Measurements from ENCODE around the gene BCAR3. TPM values are rescaled to one million over a fixed set of nuclear protein-coding genes. Genes with fewer than 3 reads are reported as not detected.

Gene BCAR3
- total RNA-seq, 1 experiment from 2014 or later, result 15.6 TPM

DNA sequence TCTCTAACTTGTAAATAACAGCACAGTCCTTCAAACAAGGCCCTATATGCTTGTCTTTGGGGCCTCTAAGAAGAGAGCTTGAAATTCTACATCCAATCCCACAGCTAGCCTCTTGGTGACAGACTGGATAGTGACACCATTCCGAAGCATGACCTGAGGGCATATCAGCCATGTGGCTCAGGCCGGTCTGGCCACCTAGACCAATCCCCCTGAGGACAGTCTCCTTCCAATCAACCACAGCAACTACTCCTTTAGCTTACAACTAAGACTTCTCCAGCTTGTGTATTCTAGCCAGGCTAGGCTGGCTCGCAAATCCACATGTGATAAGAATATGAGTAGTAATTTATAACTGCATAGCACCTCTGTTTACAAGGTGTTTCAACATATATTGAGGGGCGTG, 14.0 kb downstream of the BCAR3 start:
- Mint-ChIP-seq H3K36me3 (ENCODE audit: insufficient read depth, unreplicated experiment) (peaks cover 5% of the 10 kb centered on the region), H3K27me3 (ENCODE audit: unreplicated experiment) (no peaks in the 10 kb centered on the region), H3K9me3 (ENCODE audit: low read depth, unreplicated experiment) (no peaks in the 10 kb centered on the region), H3K27ac (ENCODE audit: unreplicated experiment) (no peak overlapping the region), H3K4me1 (ENCODE audit: low read depth, unreplicated experiment) (peaks cover 55% of the 10 kb centered on the region), H3K4me3 (ENCODE audit: low read depth, unreplicated experiment) (no peak overlapping the region)
- DNase-seq, result no peak
- TF ChIP-seq, protein P1, sequence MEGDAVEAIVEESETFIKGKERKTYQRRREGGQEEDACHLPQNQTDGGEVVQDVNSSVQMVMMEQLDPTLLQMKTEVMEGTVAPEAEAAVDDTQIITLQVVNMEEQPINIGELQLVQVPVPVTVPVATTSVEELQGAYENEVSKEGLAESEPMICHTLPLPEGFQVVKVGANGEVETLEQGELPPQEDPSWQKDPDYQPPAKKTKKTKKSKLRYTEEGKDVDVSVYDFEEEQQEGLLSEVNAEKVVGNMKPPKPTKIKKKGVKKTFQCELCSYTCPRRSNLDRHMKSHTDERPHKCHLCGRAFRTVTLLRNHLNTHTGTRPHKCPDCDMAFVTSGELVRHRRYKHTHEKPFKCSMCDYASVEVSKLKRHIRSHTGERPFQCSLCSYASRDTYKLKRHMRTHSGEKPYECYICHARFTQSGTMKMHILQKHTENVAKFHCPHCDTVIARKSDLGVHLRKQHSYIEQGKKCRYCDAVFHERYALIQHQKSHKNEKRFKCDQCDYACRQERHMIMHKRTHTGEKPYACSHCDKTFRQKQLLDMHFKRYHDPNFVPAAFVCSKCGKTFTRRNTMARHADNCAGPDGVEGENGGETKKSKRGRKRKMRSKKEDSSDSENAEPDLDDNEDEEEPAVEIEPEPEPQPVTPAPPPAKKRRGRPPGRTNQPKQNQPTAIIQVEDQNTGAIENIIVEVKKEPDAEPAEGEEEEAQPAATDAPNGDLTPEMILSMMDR (IDR thresholded peaks at IDR 0.05; ENCODE audit: unreplicated experiment), result no peak
- CTCF ChIA-PET, result no interaction called here
- intact Hi-C loops (cut with micrococcal nuclease; ENCODE audit: unreplicated experiment), result no loop called here
- no TSS peak for BruUV-seq (replicated peaks)

DNA sequence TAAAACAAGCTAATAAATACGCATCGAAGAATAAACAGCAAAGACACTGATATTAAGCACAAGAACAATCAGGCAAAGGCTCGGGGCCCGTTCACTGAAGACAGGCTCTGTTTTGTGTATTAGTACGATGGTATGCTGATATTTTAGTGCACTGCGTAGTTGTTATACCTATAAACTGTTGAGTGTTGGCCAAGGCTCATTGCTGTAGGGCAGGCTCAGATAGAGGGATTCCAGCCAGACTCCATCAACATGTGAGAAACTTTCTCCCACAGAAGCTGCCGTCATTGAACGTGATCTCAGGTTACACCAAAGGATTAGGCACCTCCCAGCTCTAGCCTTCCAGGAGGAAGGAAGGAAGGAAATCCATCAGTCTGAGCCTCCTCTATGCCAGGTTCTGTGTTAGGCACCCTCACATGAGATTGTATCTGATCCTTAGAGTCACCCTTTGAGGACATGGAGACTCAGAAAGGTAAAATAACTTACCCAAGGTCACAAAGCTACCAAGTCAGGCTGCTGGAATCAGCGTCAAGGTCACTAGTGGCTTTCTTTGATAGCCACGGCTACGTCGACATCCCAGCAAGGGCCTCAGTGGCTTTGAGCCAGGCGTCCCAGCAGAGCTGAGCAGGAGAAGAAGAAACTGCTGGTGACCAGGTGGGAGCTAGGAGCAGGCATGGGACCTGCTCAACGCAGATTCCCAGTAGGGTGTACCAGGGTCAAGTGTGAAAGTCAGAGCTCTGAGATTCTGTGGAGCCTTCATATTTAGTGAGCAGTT, 14.8 kb downstream of the BCAR3 start:
- intact Hi-C loops (cut with micrococcal nuclease; ENCODE audit: unreplicated experiment), result no loop called here
- DNase-seq, result no peak
- no peak overlapping the region for H3K27ac Mint-ChIP-seq (ENCODE audit: unreplicated experiment)

DNA sequence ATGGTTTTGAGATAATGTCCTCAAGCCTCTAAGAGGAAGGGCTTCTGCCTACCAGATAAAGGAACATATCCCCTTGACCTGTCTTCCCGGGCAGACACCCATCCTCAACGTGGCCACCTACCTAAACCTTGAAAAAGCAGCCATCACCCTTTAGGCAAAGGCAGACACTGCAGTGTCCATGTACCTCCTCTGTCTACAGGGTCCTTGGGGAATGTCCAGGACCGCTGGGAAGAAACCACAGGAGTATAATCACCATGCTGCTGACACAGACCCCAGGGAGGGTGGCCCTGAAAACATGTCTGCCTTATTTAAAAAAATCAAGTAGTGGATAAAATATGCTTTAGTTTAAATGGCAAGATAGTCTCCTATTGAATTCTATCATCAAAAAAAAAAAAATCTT, 16.6 kb downstream of the BCAR3 start:
- Mint-ChIP-seq H3K9me3 (ENCODE audit: low read depth, unreplicated experiment) (no peaks in the 10 kb centered on the region), H3K36me3 (ENCODE audit: insufficient read depth, unreplicated experiment) (peaks cover 9% of the 10 kb centered on the region), H3K4me3 (ENCODE audit: low read depth, unreplicated experiment) (no peak overlapping the region), H3K4me1 (ENCODE audit: low read depth, unreplicated experiment) (peaks cover 53% of the 10 kb centered on the region), H3K27me3 (ENCODE audit: unreplicated experiment) (no peaks in the 10 kb centered on the region), H3K27ac (ENCODE audit: unreplicated experiment) (peak overlapping the region; percentile 95)
- DNase-seq, result no peak
- intact Hi-C loops (cut with micrococcal nuclease; ENCODE audit: unreplicated experiment), result no loop called here
- TF ChIP-seq, protein P1 (IDR thresholded peaks at IDR 0.05; ENCODE audit: unreplicated experiment), result no peak
- CTCF ChIA-PET, result no interaction called here
- no TSS peak for BruUV-seq (replicated peaks)

More for the DNA sequence above, 14.8 kb downstream of the BCAR3 start:
- Mint-ChIP-seq H3K4me1 (ENCODE audit: low read depth, unreplicated experiment) (peaks cover 56% of the 10 kb centered on the region), H3K27me3 (ENCODE audit: unreplicated experiment) (no peaks in the 10 kb centered on the region), H3K9me3 (ENCODE audit: low read depth, unreplicated experiment) (no peaks in the 10 kb centered on the region), H3K36me3 (ENCODE audit: insufficient read depth, unreplicated experiment) (peaks cover 9% of the 10 kb centered on the region), H3K4me3 (ENCODE audit: low read depth, unreplicated experiment) (no peak overlapping the region)
- CTCF ChIA-PET, result no interaction called here
- TF ChIP-seq, protein P1 (IDR thresholded peaks at IDR 0.05; ENCODE audit: unreplicated experiment), result no peak
- BruUV-seq (replicated peaks), result no TSS peak

DNA sequence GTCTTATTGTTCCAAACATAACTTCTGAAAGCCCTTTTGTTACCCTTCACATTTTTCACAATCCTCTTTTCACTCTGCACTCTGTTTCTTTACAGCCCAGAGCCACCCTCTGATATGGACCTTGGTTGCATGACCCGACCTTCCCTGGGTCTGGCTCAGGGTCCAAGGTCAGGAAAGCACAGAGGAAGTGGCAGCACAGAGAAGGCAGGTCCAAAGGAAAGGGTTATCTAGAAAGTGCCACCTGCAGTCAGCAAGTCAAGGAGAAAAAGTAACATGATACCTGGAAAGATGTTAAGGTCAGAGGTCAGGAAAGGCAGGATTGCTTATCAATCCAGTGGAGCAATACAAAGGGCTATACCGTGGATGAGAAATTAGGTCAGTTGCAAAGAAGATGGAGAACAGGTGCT, 18.4 kb downstream of the BCAR3 start:
- peaks cover 44% of the 10 kb centered on the region for H3K4me1 Mint-ChIP-seq (ENCODE audit: low read depth, unreplicated experiment)
- no peaks in the 10 kb centered on the region for H3K27me3 Mint-ChIP-seq (ENCODE audit: unreplicated experiment)
- peak overlapping the region; percentile 53 for H3K4me3 Mint-ChIP-seq (ENCODE audit: low read depth, unreplicated experiment)
- no TSS peak for BruUV-seq (replicated peaks)
- no peak for DNase-seq
- H3K9me3 Mint-ChIP-seq (ENCODE audit: low read depth, unreplicated experiment), result no peaks in the 10 kb centered on the region
- peak overlapping the region; percentile 95 for H3K27ac Mint-ChIP-seq (ENCODE audit: unreplicated experiment)
- peaks cover 9% of the 10 kb centered on the region for H3K36me3 Mint-ChIP-seq (ENCODE audit: insufficient read depth, unreplicated experiment)
- intact Hi-C loops (cut with micrococcal nuclease; ENCODE audit: unreplicated experiment), result loop anchor here (1.0 kb wide), 1 partner anchor 46 kb away; no protein-coding TSS in a partner anchor
- CTCF ChIA-PET, result interaction anchor here (1.4 to 2.5 kb wide), 2 partner anchors 9 to 87 kb away, joined by 4 to 14 read pairs; no protein-coding TSS in a partner anchor
- TF ChIP-seq, protein P1 (IDR thresholded peaks at IDR 0.05; ENCODE audit: unreplicated experiment), result no peak
